Measurements from ENCODE around the gene ERC1.

Gene ERC1

DNA sequence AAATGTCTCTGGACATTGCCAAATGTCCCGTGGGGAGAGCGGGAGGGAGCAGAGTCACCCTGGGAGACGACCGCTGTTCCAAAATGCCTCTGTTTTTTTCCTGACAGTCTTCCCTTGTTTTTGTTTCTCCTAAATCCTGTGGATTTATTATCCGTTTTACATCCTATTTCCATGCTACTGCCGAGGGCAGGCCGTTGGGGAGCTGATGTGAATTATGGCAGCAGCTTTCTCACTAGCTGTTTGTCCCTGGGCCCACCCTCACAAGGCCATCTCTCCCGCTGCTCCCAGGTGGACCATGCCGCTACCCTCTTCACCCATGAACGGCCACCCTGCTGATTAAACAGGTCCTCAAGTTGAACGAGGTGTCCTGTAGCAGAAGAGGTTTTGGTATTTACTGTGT, 548.1 kb downstream of the ERC1 start:
- peak; percentile 73 for FAIRE-seq
- DNase-seq (ENCODE audit: insufficient read length, low spot score), result no peak

DNA sequence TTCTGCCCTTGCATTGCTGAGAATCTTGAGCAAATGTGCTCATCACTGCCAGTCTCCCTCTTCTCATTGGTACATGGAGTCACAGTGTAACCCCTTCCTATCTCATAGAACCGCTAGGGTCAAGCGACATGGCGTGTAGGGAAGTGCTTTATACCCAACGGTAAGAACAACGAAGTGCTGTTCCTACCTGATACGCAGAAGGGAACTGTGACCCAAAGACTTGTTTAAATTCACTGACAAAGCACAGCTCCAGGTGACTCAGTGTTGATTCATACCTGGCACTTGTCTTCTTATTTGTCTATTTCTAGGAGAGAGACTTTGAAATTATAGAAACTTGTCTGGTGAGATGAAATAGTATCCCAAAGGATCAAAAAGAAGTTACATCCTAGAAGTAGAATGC, 549.7 kb downstream of the ERC1 start:
- DNase-seq (ENCODE audit: insufficient read length, low spot score) (no peak), FAIRE-seq (peak; percentile 71)

DNA sequence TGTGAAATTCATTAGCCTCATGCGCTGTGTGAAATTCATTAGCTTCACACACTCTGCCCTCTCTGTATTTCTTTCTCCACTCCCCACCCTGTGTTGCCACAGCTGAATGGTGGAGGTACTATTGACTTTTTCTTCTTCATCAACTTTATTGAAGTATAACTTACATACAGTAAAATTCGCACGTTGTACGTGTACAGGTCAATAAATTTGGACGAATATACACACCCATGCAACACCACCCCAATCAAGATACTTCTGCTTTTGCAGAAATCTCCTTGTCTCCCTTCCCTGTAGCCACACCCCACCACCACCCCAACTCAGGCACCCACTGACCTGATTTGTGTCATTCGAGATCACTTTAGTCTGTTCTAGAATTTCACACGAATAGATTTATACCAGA, 551.6 kb downstream of the ERC1 start:
- DNase-seq (ENCODE audit: insufficient read length, low spot score) (no peak), FAIRE-seq (peak; percentile 89)

DNA sequence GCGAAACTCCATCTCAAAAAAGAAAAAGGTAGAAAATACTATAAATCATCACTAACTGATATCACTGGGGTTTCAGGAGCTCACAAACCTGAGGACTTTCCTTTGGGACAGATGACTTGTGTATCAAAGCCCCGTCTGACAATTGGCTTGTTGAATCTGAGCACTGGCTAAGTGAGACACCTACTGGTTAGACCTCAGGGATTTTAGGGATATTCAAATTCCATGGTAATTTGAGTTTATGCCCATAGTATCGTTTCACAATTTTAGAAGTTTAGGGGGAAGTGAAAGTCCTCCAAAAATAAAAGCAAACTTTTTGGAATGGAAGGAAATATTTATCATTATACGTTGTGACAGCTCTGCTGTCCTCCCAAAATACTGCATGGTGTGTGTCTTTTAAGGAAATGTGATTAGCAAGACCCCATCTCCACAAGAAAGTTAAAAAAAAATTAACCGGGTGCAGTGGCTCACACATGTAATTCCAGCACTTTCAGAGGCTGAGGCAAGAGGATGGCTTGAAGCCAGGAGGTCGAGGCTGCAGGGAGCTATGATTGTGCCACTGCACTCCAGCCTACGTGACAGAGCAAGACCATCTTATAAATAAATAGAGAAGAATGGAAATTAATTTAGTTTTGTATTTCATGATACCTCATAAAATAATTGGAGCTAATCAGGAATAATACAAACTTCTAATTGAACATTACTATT, 554.1 kb downstream of the ERC1 start:
- FAIRE-seq, result peak; percentile 73
- DNase-seq (ENCODE audit: insufficient read length, low spot score), result no peak
